Choroid plexus epithelial cell (primary cell): ENCODE measurements around the gene PHF20.
A peak's percentile ranks its signal among the peaks of the same experiment; 100 is the strongest.
"Not testable (repeated sequence)": the region's sequence is repeated elsewhere in the genome, so short reads cannot be mapped to it uniquely, and the experiment has no call there.

Experiments
- DNase-seq: peaks from one replicate; pipeline ENCODE4 v3.0.0-alpha.2; 2010; ENCODE audit warnings: low read depth
- H3K4me3 ChIP-seq: 2 replicates; pipeline ENCODE4 v1.5.1; 2011; ENCODE audit warnings: low read depth, mild to moderate bottlenecking, control low read depth, low read length, moderate library complexity
- TF ChIP-seq, protein P1 (sequence below): conservative IDR thresholded peaks from 2 replicates; pipeline ENCODE4 v1.5.1; 2011; ENCODE audit warnings: low read depth, mild to moderate bottlenecking, control low read depth, inconsistent platforms, low read length, moderate library complexity

PHF20 gene

DNA sequence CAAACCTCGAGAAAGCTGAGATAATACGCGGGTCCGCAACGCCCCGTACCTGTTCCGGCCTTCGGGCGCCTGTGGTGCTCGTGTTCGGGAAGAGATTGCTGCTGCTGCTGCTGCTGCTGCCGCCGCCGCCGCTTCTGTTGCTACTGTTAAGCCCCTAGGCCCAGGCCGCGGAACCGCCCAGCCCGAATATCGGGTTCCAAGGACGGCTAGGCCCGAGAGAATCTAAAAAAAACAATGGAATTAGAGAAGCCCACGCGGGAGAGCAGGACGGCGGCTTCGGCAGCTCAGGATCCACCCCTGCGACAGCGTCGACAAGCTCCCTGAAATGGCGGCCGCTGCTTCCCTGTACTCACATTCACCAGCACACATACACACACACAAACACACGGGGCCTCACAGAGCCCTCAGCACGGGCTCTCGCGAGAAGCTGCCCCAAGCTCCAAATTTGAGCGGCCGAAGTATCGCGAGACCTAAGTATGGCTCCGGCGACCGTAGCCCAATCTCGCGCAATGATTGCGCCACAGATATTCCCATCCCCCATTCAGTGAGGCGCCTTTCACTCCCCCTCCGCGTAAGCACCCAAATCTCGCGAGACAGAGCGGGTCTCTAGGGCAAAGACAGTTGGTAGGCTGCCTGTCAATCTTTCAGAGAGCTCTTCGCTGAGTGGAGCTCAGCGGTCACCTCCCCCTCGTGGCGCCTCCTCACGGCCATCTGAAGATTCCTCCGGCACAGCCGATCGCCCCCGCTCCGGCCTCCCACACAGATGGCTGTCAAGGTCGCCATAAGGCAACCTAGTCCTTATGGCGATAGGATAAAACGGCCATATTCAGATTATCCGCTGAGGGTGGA is 29.7 kb upstream of the PHF20 start, which contains the start of gene RBM39:
RBM39 (minus strand) TSS at position 369 of the 849 bp plus-strand sequence. CDS start 1,386 bp downstream, outside the sequence.
- H3K4me3 ChIP-seq: peak within 1 kb of the TSS; percentile 87
- DNase-seq: peak; percentile 100
- TF ChIP-seq, protein P1, sequence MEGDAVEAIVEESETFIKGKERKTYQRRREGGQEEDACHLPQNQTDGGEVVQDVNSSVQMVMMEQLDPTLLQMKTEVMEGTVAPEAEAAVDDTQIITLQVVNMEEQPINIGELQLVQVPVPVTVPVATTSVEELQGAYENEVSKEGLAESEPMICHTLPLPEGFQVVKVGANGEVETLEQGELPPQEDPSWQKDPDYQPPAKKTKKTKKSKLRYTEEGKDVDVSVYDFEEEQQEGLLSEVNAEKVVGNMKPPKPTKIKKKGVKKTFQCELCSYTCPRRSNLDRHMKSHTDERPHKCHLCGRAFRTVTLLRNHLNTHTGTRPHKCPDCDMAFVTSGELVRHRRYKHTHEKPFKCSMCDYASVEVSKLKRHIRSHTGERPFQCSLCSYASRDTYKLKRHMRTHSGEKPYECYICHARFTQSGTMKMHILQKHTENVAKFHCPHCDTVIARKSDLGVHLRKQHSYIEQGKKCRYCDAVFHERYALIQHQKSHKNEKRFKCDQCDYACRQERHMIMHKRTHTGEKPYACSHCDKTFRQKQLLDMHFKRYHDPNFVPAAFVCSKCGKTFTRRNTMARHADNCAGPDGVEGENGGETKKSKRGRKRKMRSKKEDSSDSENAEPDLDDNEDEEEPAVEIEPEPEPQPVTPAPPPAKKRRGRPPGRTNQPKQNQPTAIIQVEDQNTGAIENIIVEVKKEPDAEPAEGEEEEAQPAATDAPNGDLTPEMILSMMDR: peak; percentile 56

- DNase-seq: peak; percentile 48
- peak overlapping the region; percentile 72 for H3K4me3 ChIP-seq
- TF ChIP-seq, protein P1: no peak
Observed at GRCh38 chr20:35742741-35743523, 28.9 kb upstream of the PHF20 start.

GRCh38 chr20:35743693-35744491 is 27.9 kb upstream of the PHF20 start:
- peak overlapping the region; percentile 2 for H3K4me3 ChIP-seq
- DNase-seq: peak; percentile 42
- TF ChIP-seq, protein P1: no peak

GRCh38 chr20:35744492-35744841 is 27.3 kb upstream of the PHF20 start:
- DNase-seq, H3K4me3 ChIP-seq: not testable (repeated sequence)

DNA sequence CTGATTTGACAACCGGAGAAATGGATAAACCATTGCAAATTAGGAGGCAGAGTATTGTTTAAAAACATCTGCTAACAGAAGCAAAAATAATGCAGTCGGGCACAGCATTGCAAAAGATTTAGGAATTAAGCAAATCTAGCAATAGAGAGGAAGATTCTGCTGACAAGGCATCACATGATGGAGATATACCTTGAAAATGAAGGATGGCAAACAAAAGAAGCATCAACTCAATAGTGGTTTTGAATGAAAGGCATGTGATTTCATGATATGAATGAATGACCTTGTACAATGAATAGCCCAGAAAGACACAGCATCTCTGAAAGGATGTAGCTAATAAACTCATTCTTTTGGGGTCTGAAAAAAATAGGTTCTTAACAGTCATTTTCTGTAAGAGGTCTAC is 21.2 kb upstream of the PHF20 start:
- no peak for DNase-seq
- TF ChIP-seq, protein P1: no peak
- H3K4me3 ChIP-seq: no peak overlapping the region

DNA sequence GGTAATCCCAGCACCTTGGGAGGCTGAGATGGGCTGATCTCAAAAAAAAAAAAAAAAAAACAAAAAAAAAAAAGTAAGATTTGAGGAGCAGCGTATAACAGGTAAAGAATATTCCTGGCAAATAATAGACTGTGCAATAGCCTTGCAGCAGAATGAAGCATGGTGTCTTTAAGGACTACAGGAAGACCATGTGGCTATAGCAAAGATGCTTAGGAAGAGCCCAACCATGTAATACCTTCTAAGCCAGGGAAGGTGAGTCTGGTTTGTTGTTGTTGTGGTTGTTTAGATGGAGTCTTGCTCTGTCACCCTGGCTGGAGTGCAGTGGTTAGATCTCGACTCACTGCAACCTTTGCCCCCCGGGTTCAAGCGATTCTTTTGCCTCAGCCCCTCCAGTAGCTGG is 15.4 kb upstream of the PHF20 start:
- no peak for DNase-seq
- TF ChIP-seq, protein P1: no peak

DNA sequence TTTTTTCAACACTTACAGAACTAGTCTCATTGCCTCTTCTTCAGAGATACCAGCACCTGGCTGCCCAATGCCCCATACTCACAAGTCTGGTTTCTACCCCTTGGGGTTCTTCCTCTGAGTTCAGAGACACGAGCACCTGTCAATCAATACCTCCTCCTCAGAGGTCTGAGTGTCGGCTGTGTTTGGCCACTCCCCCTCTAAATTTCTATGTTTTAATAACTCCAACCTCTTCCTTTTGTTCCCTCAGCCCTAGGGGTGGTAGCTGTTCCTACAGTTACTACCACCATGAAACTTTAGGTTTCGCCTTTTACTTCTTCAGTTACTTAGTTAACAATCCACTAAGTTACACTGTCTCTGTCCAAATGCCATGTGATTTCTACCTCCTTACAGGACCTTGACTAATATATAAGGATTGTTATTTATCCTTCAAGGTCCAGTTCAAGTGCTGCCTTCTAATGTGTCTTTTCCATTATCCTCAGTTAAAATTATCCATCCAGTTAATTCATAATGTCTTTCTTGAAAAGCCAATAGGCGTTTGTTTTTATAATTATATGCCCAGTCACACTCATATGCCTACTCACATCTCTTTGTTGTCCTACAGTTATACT is 14.6 kb upstream of the PHF20 start:
- DNase-seq: no peak
- TF ChIP-seq, protein P1: no peak
- no peak overlapping the region for H3K4me3 ChIP-seq

More for the DNA sequence above, 15.4 kb upstream of the PHF20 start:
- H3K4me3 ChIP-seq: no peak overlapping the region

GRCh38 chr20:35761548-35761947 is 10.3 kb upstream of the PHF20 start:
- H3K4me3 ChIP-seq, DNase-seq: not testable (repeated sequence)
